ENCODE data around the gene GM2A.

The GM2A gene

GRCh38 chr5:151252762-151253604 lies at the start of gene GM2A:
TSS of gene GM2A (plus strand) at chr5:151253185. CDS start at chr5:151253217, 32 bp downstream.
- peak; percentile 91 for DNase-seq (ENCODE audit: low read depth)

- DNase-seq (ENCODE audit: low read depth), result no peak
Measured at GRCh38 chr5:151204051-151204450, 48.9 kb upstream of the GM2A start.

GRCh38 chr5:151205411-151205810 lies 47.6 kb upstream of the GM2A start:
- no peak for DNase-seq (ENCODE audit: low read depth)

GRCh38 chr5:151208481-151208914 lies 44.5 kb upstream of the GM2A start:
- no peak for DNase-seq (ENCODE audit: low read depth)

GRCh38 chr5:151212406-151212798 lies 40.6 kb upstream of the GM2A start:
- DNase-seq (ENCODE audit: low read depth), result no peak

GRCh38 chr5:151213803-151214613 lies 39.0 kb upstream of the GM2A start:
- peak; percentile 70 for DNase-seq (ENCODE audit: low read depth)

GRCh38 chr5:151214614-151215545 lies 38.1 kb upstream of the GM2A start:
- DNase-seq (ENCODE audit: low read depth), result no peak

GRCh38 chr5:151215546-151215880 lies 37.5 kb upstream of the GM2A start:
- no peak for DNase-seq (ENCODE audit: low read depth)

GRCh38 chr5:151216781-151217180 lies 36.2 kb upstream of the GM2A start:
- no peak for DNase-seq (ENCODE audit: low read depth)

- DNase-seq (ENCODE audit: low read depth), result no peak
Measured at GRCh38 chr5:151218177-151218576, 34.8 kb upstream of the GM2A start.

GRCh38 chr5:151219138-151219537 lies 33.8 kb upstream of the GM2A start:
- no peak for DNase-seq (ENCODE audit: low read depth)

- DNase-seq (ENCODE audit: low read depth), result no peak
Measured at GRCh38 chr5:151219789-151220188, 33.2 kb upstream of the GM2A start.

GRCh38 chr5:151221574-151221973 lies 31.4 kb upstream of the GM2A start:
- DNase-seq (ENCODE audit: low read depth), result no peak

GRCh38 chr5:151222054-151222789 lies 30.8 kb upstream of the GM2A start:
- no peak for DNase-seq (ENCODE audit: low read depth)

GRCh38 chr5:151222790-151223446 lies 30.1 kb upstream of the GM2A start:
- DNase-seq (ENCODE audit: low read depth), result no peak

GRCh38 chr5:151223447-151224264 lies 29.3 kb upstream of the GM2A start, which contains the start of gene CCDC69:
TSS of gene CCDC69 (minus strand) at chr5:151224092. CDS start at chr5:151223970, 122 bp downstream.
- DNase-seq (ENCODE audit: low read depth), result peak; percentile 55

GRCh38 chr5:151224372-151224771 lies 28.6 kb upstream of the GM2A start:
- DNase-seq (ENCODE audit: low read depth), result no peak

GRCh38 chr5:151225071-151225470 lies 27.9 kb upstream of the GM2A start:
- DNase-seq (ENCODE audit: low read depth), result no peak

GRCh38 chr5:151225475-151225874 lies 27.5 kb upstream of the GM2A start:
- no peak for DNase-seq (ENCODE audit: low read depth)

GRCh38 chr5:151227918-151228447 lies 25.0 kb upstream of the GM2A start:
- DNase-seq (ENCODE audit: low read depth), result no peak
